Esophagus squamous epithelium (tissue), 4 donors: ENCODE measurements around the gene EIF2D.

Source experiments
- CTCF ChIP-seq, 6 experiments: fragments of 450-650 bp in 4 of 6; fragments of 200-600 bp in 2 of 6; sonication (generic) in 2 of 6; IDR thresholded peaks; one replicate each; pipeline ENCODE4 v1.5.1; 2016 to 2019; ENCODE audit warnings: antibody characterized with exemption in 6 of 6, mild to moderate bottlenecking in 4 of 6, moderate library complexity in 4 of 6
- POLR2A ChIP-seq, 4 donors: fragments of 450-650 bp; IDR thresholded peaks; one replicate each; pipeline ENCODE4 v1.6.1; 2017; ENCODE audit warnings: antibody characterized with exemption in 4 of 4, mild to moderate bottlenecking in 4 of 4, moderate library complexity in 3 of 4

- TF ChIP-seq CTCF (IDR thresholded peaks at IDR 0.05) (no peak), POLR2A (IDR thresholded peaks at IDR 0.05) (no peak)
These were observed 16.5 kb downstream of the EIF2D start for GRCh38 chr1:206595581-206596318.
